ENCODE results near the gene SGF29. TPM values are rescaled to one million over a fixed set of nuclear protein-coding genes. Genes with fewer than 3 reads are reported as not detected.

Gene SGF29
- polyA plus RNA-seq, 3 donors, result 14.0 to 24.3 (median 18.8) TPM

DNA sequence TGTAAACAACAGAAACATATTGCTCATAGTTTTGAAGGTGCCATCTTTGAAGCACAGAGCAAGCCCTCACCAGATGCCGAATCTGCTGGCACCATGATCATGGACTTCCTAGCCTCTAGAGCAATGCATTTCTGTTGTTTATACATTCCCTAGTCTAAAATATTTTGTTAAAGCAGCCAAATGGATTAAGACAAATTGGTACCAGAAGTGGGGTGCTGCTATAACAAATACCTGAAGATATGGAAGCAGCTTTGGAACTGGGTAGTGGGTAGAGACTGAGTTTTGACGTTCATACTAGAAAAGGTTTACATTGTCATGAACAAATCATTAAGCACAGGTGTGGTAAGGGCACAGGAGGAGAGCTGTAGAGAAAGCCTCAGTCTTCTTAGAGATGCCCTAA lies 13.6 kb downstream of the SGF29 start:
- intact Hi-C loops (cut with micrococcal nuclease), result no loop called here
- Histone ChIP-seq H3K4me2 (replicated peaks; ENCODE audit: extremely low read depth, low read length, poor library complexity, severe bottlenecking) (no peak overlapping the region), H3K9ac (ENCODE audit: insufficient read depth, low read length, poor library complexity, severe bottlenecking) (no peak overlapping the region), H2AFZ (ENCODE audit: insufficient read depth, low read depth, low read length, poor library complexity, severe bottlenecking) (no peak overlapping the region), H3K79me2 (ENCODE audit: insufficient read depth, low read length) (peaks cover 40% of the 10 kb centered on the region), H3K9me3 (replicated peaks in 1 of 2; ENCODE audit: control insufficient read depth in 1 of 2, insufficient read depth in 1 of 2, low read length in 2 of 2) (peaks cover 6 to 13% of the 10 kb centered on the region in 2 donors), H3K27me3 (ENCODE audit: control insufficient read depth in 2 of 2, insufficient read depth in 2 of 2, low read length in 2 of 2) (no peaks in the 10 kb centered on the region), H3K36me3 (replicated peaks in 1 of 2; ENCODE audit: control insufficient read depth in 1 of 2, insufficient read depth in 2 of 2, low read length in 2 of 2) (peaks cover 2 to 16% of the 10 kb centered on the region in 2 donors), H4K20me1 (ENCODE audit: insufficient read depth, low read length) (peaks cover 34% of the 10 kb centered on the region), H3K4me3 (replicated peaks in 1 of 3; ENCODE audit: low read depth in 2 of 3, low read length in 3 of 3) (no peak overlapping the region), H3K4me1 (ENCODE audit: control insufficient read depth in 1 of 2, insufficient read depth in 2 of 2, low read length in 2 of 2) (no peaks in the 10 kb centered on the region), H3K27ac (ENCODE audit: low read depth in 1 of 2, low read length in 2 of 2) (no peak overlapping the region)
- Mint-ChIP-seq H3K36me3 (peaks cover 21 to 41% of the 10 kb centered on the region in 2 donors), H3K27me3 (ENCODE audit: low read depth in 3 of 3) (peaks cover 0 to 2% (median 0%) of the 10 kb centered on the region in 3 donors), H3K27ac (no peak overlapping the region), H3K9me3 (peaks cover 8 to 20% (median 14%) of the 10 kb centered on the region in 7 donors), H3K4me3 (no peak overlapping the region), H3K4me1 (peaks cover 2% of the 10 kb centered on the region)
- TF ChIP-seq, protein P1, sequence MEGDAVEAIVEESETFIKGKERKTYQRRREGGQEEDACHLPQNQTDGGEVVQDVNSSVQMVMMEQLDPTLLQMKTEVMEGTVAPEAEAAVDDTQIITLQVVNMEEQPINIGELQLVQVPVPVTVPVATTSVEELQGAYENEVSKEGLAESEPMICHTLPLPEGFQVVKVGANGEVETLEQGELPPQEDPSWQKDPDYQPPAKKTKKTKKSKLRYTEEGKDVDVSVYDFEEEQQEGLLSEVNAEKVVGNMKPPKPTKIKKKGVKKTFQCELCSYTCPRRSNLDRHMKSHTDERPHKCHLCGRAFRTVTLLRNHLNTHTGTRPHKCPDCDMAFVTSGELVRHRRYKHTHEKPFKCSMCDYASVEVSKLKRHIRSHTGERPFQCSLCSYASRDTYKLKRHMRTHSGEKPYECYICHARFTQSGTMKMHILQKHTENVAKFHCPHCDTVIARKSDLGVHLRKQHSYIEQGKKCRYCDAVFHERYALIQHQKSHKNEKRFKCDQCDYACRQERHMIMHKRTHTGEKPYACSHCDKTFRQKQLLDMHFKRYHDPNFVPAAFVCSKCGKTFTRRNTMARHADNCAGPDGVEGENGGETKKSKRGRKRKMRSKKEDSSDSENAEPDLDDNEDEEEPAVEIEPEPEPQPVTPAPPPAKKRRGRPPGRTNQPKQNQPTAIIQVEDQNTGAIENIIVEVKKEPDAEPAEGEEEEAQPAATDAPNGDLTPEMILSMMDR (IDR thresholded peaks at IDR 0.05), result no peak
- WGBS (ENCODE audit: insufficient coverage), result 100% methylated on average over 1 of the region's 2 CpGs
- no peak for DNase-seq

DNA sequence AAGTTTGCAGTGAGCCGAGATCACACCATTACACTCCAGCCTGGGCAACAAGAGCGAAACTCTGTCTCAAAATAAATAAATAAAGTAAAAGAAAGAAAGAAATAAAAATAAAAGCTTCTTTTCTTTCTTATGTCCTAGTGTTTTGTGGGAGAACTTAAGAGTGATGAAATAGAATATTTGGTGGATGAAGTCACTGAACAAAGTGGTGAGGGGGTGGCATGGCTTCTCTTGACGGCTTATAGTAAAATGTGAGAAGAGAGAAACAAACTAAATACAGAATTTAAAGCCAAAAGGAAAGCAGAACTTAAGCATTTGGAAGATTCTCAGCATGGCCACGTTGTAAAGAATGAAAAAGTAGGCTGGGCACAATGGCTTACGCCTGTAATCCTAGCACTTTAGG lies 15.3 kb downstream of the SGF29 start:
- TF ChIP-seq, protein P1 (IDR thresholded peaks at IDR 0.05), result no peak
- H3K4me1 Mint-ChIP-seq, result peaks cover 19% of the 10 kb centered on the region
- Histone ChIP-seq H3K4me3 (replicated peaks in 1 of 3; ENCODE audit: low read depth in 2 of 3, low read length in 3 of 3) (no peak overlapping the region), H3K9ac (ENCODE audit: insufficient read depth, low read length, poor library complexity, severe bottlenecking) (no peak overlapping the region), H3K79me2 (ENCODE audit: insufficient read depth, low read length) (peaks cover 38% of the 10 kb centered on the region), H4K20me1 (ENCODE audit: insufficient read depth, low read length) (peaks cover 44% of the 10 kb centered on the region), H3K4me2 (replicated peaks; ENCODE audit: extremely low read depth, low read length, poor library complexity, severe bottlenecking) (no peak overlapping the region), H3K27ac (ENCODE audit: low read depth in 1 of 2, low read length in 2 of 2) (no peak overlapping the region), H3K27me3 (ENCODE audit: control insufficient read depth in 2 of 2, insufficient read depth in 2 of 2, low read length in 2 of 2) (no peaks in the 10 kb centered on the region), H3K36me3 (replicated peaks in 1 of 2; ENCODE audit: control insufficient read depth in 1 of 2, insufficient read depth in 2 of 2, low read length in 2 of 2) (peaks cover 2 to 16% of the 10 kb centered on the region in 2 donors), H3K4me1 (ENCODE audit: control insufficient read depth in 1 of 2, insufficient read depth in 2 of 2, low read length in 2 of 2) (peaks cover 16 to 17% of the 10 kb centered on the region in 2 donors), H3K9me3 (replicated peaks in 1 of 2; ENCODE audit: control insufficient read depth in 1 of 2, insufficient read depth in 1 of 2, low read length in 2 of 2) (peaks cover 6 to 13% of the 10 kb centered on the region in 2 donors), H2AFZ (ENCODE audit: insufficient read depth, low read depth, low read length, poor library complexity, severe bottlenecking) (no peak overlapping the region)
- 93% methylated on average over 2 of the region's 5 CpGs for WGBS (ENCODE audit: insufficient coverage)
- peaks cover 21 to 39% of the 10 kb centered on the region in 2 donors for H3K36me3 Mint-ChIP-seq
- H3K9me3 Mint-ChIP-seq, result peaks cover 8 to 20% (median 14%) of the 10 kb centered on the region in 7 donors
- intact Hi-C loops (cut with micrococcal nuclease), result no loop called here
- no peak for DNase-seq
- peaks cover 0 to 3% (median 2%) of the 10 kb centered on the region in 3 donors for H3K27me3 Mint-ChIP-seq (ENCODE audit: low read depth in 3 of 3)
- no peak overlapping the region for H3K4me3 Mint-ChIP-seq
- peak overlapping the region in 1 of 7 donors; percentile 54 for H3K27ac Mint-ChIP-seq

All from CD14-positive monocyte (primary cell).